GM19372 (cell line): Measurements from ENCODE around the gene ZNF14.
"Not testable (repeated sequence)": the region's sequence is repeated elsewhere in the genome, so short reads cannot be mapped to it uniquely, and the experiment has no call there.

Experiments used
- ATAC-seq: cut with Tn5 transposase; IDR thresholded peaks from one replicate; pipeline ENCODE4 v1.9.1; 2021; ENCODE audit warnings: mild to moderate bottlenecking, low read depth, moderate library complexity; ENCODE audit not compliant: unreplicated experiment

Gene ZNF14

DNA sequence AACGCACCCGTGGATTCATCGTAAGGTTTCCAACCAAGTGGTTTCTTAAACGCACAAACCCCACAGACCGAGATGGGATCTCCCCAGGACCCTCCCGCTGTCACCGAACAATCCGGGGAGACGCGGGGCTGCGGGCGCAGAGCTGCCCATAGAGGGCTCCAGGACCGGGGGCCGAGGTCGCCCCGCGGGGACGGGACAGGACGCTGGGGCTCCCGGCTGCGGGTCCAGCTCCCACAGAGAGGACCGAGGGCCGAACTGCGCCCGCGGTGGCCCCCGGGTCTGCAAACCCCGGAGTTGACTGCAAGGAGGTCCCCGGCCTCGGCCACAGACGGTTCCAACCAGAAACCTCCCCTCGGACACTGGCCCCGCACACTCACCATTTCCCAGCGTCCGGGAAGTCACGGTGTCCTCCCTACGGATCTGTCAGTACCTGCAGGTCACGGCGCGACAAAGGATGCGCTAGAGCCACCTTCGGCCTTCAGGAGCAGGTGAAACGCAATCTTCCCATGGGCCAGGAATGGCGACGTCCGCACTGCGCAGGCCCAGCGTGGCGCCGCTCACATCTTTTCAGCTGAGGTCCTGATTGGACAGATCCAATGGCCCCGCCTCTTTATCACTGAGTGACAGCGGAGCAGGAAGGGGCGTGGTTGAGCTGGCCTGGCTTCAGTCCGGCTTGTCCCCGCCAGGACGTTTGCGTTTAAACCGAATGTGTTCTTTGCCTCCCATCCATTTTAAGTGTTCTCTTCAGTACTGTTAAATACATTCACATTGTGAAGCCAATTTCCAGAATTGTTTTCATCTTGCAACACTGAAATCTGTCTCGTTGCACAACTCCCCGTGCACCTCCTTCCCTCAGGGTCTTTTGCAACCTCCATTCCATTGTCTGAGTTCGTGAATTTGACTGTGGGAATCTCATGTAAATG is at the start of gene ZNF14:
Gene ZNF14 (minus strand): TSS at position 534 of the 923 bp plus-strand sequence. CDS start 154 bp downstream, at position 380.
- ATAC-seq, result peak; percentile 98

DNA sequence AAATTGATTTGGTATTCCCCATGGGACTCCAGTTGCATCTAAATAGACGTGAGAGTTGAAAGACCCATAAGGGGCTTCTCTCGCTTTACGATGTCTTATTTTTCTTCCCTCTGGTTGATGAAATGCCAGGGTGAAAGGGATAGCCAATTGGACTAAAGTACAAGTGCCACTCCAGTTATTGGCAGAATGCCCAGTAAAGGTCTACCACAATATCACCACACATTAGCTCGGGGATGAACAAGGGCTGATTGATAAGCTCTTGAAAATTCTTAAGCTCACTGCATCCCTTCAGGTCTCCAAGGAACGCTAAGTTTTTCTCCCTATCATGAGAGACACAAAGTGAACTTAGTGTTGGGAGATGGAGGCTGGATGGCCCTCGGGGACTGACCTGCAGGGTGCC is 48.9 kb upstream of the ZNF14 start:
- not testable (repeated sequence) for ATAC-seq

DNA sequence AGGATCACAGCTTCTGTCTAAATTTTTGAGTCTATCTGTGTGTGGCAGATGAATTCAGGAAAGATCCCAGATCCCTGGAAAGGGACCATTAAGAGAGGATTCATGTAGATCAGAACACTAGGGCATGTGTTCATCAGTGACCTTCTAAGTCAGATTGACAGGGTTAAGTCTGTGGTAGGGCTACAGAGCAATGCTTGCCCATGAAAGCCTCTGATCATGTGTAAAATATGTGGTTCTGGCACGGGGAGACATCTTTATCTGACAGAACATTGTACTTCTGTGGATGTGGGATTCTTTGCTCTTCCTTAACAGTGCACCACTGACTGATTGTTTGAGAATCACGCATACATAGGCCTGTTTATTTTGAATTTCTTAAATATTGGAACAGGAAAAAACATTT is 45.8 kb upstream of the ZNF14 start:
- no peak for ATAC-seq

DNA sequence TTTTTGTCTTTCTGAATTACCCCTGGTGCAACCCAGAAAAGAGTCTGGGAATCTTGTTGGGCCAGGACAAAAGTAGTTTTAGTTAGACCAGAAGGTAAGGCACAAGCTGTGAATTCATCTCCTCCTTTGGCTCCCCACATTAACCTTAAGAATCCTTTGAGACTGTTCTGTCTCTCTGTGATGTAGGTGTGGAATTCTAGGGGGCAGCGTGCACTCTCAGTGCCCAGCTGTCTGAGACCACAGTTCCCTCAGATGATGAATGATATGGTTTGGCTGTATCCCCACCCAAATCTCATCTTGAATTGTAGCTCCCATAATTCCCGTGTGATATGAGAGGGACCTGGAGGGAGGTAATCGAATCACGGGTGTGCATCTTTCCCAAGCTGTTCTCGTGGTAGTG is 44.8 kb upstream of the ZNF14 start:
- ATAC-seq, result no peak

DNA sequence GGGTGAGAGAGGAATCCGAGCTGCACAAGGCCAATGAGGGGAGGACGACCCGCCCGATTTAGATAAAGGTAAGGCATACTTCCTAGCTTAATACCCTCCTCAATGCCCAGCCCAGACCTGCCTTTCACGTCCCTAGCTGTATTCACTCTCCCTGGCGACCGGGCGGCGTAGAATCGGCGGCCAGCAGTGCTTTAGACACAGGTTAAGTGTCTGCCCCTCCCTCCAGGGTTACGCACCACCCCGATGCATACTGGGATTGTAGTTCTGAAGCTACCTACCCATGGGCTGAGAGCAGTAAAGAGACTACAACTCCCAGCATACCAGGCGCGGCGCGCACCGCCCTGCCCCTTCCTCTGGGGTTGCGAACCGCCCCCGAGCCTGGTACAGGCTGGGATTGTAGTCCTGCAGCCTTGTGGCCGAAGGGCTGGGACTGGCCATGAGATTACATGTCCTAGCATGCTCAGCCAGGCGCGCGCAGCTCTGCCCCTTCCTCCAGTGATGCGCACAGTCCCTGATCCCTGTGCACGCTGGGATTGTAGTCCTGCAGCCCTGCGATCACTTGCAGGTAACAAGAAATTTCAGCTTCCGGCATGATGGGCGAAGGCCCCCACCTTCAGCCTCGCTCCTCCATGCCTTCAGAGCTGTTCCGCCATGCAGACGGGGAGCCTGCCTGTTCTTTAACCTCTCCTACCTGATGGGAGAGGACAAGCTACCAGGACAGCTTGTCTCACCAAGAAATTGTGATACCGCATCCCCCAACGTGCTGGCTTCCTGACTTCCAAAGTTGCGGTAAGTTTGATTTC is 43.5 kb upstream of the ZNF14 start:
- peak; percentile 97 for ATAC-seq

DNA sequence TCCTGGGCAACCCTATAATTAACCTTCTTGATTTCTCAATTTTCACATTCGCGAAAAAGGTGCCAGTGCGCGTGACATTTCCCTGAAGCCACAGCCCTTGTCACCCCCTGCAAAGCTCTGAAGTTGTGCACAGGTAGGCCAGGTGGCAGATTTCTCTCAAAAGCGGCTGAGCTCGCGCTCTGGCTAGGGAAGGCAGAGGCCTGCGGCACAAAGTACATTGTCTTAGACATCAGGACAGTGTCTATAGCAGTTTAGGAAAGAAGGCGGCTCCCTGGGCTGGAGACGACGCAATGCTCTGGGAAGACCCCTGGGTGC is 42.9 kb upstream of the ZNF14 start:
- ATAC-seq, result peak; percentile 1

DNA sequence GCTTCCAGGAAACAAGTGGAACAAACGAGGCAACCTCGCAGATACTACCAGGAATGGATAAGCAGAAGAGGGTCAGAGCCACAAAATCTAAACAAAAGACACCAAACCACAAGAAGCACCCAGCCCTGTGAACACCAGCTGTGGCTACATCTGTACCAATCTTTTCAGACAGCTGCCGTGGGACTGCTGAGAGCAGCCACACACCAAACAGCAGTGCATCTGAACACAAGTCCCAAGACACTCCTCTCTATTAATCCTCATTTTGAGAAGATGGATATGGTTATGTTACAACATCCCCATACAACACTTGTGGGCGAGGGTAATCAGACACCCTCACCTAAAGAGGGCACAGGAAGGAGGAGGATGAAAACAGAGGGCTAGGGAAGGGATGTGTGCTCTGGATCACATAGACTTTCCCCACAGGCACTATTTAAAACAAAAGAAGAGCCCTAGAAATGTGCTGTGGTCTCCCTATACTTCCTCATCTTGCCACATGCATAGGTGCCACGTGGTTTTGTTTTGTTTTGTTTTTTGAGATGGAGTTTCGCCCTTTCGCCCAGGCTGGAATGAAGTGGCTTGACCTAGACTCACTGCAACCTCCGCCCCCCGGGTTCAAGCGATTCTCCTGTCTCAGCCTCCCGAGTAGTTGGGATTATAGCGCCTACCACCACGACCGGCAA is 41.6 kb upstream of the ZNF14 start:
- no peak for ATAC-seq

DNA sequence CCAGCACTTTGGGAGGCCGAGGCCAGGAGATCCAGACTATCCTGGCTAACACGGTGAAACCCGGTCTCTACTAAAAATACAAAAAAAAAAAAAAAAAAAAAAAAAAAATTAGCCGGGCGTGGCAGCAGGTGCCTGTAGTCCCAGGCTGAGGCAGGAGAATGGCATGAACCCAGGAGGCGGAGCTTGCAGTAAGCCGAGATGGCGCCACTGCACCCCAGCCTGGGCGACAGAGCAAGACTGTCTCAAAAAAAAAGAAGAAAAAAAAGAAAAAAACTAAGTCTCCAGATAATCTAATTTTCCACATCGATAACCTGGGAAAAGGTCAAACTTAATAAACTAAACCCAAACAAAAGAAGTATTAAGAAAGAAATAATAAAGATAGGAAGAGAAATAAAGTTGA is 39.1 kb upstream of the ZNF14 start:
- ATAC-seq, result not testable (repeated sequence)

DNA sequence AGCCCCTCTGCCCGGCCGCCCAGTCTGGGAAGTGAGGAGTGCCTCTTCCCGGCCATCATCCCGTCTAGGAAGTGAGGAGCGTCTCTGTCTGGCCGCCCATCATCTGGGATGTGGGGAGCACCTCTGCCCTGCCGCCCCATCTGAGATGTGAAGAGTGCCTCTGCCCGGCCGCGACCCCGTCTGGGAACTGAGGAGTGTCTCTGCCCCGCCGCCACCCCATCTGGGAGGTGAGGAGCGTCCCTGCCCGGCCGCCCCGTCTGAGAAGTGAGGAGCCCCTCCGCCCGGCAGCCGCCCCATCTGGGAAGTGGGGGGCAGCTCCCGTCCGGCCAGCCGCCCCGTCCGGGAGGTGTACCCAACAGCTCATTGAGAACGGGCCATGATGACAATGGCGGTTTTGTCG is 37.1 kb upstream of the ZNF14 start:
- ATAC-seq, result not testable (repeated sequence)

DNA sequence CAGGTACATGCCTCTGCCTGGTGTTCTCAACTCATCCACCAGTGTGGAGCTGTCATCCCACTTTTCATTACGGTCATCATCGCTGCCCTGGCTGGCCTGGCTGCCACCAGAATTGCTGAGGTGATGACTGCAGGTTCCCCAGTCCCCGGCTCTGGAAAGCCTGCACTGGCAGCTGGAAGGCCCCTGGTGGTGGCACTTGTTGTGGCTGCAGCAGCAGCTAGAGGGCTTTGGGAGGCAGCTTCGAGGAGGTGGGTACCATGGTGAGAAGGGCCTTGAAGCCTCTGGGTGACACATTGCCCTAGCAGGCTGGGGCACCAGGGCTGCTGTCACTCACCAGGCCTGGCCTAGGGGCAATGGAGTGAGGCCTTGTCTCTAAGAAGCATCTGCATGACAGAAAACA is 25.3 kb upstream of the ZNF14 start:
- ATAC-seq, result no peak

DNA sequence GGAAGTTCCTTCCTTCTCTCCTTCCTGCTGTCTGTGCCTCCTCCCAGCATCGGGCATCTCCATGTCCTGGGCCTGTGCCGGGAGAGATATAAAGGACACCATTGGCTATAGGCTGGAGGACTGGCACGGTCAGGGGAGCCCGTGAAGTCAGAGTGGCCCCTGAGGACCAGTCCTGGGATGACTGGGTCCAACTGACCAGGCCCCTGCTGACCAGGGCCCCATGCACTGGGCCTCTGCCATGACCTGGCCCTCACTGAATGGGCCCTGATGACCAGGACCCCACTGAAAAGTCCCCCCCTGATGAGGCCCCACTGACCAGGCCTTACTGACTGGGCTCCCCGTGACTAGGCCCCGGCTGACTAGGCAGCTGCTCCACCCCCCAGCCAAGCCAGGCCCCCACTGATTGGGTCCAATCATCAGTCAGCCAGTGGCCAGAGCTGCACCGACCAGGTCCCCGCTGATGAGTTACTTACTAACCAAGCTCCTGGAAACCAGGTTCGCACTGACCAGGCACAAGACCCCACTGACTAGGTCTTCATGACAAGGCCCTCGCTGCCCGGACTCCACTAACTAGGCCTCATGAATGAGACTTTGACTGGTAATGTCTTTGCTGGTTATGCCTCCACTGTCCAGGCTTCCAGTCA is 20.0 kb upstream of the ZNF14 start:
- no peak for ATAC-seq

DNA sequence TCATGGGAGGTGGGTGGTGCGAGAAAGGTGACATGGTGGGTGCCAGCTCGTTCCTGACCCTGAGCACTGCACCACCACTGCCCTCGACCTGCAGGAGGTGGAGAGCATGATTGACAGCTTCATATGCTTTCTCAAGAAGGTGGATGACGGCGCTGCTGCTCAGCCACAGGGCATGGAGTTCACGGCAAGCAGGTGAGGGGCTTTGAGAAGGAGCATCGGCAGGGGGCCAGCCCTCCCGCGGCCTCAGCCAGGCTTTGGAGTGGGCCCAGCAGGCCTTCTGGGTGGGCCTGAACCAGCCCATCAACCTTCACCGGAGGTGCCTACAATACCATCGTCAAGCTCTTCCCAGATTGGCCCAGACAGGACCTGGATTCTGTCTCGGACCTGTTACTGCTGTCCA is 18.9 kb upstream of the ZNF14 start:
- no peak for ATAC-seq

DNA sequence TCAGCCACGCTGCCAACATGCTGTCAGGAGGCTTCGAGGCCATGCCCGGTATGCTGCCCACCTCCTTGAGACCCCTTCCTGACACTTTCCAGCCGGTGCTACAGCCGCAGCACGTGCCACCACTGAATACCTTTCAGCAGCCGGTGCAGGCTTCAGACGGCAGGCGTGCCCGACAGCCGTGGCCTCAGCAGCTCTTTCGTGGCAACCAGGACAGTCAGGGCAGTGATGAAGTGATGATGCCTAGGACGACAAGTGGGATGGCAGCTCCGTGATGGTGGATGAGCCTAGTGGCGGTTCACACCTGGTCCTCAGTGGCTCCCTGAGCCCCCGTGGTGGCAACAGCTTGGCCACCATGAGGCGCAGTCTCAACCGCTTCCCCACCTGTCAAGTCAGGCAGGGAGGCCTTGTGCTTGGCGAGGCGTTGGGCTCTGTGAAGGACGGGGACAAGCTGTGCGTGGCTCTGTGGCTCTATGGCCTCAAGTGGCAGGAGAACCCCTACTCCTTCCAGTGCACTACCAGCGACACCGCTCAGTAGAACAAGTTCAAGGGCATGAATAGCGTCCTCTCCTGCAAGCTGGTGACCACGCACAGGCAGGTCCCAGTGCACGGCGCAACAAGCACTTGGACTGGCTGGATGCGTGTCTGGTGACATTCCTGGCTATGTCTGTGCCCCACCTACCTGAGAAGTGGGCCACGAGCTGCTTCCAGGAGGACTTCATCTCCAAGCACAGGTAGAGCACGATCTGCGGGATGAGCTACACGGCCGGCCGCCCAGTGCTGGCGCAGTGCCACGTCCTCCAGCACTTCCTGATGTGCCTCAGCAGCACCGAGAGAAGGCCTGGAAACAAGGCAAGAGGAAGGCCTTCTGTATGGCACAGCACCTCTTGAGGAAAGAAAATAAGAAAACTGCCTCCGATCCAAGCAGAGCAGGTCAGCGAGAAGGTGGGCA is 18.2 kb upstream of the ZNF14 start:
- no peak for ATAC-seq

DNA sequence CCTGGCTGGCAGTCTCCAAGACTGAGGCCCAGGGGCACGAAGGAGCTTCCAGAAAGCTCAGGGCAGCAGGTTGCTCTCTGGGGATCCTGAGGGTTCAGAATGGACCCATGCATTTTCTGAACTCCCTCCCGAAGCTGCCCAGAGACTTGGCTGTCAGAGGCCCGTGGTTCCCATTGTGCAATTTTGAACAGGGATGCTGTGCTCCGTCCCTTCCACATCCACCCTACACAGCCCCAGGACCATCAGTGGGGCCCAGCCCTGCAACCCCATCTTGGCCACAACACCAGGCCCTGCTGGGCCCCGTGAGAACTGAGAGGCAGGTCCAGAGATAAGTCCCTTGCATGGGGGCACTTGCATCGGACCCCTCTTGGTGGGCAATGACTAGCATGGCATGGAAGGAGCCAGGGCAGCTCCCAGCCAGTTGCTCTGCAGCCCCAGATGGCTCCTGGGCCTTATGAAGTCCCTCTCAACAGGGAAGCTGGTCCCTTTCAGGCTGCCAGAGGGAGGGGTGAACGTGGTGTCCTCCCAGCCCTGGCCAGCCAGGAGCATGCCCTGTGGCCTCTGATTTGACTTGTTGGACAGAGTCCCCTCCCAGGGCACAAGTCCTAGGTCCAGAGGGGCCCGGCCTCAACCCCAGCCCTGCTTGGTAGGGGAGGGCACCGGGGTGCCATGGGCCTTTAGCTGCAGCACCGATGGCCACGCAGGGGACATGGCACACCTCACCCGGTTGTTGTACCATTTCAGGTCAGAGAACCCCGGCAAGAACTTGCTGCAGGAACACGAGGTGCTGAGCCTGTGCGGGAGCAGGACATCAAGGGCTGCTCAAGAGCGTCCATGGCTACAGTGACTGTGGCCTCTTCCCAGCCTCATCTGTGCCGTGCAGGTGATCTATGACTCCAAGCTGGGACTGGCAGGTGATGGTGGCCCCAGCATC is 17.3 kb upstream of the ZNF14 start:
- ATAC-seq, result no peak

DNA sequence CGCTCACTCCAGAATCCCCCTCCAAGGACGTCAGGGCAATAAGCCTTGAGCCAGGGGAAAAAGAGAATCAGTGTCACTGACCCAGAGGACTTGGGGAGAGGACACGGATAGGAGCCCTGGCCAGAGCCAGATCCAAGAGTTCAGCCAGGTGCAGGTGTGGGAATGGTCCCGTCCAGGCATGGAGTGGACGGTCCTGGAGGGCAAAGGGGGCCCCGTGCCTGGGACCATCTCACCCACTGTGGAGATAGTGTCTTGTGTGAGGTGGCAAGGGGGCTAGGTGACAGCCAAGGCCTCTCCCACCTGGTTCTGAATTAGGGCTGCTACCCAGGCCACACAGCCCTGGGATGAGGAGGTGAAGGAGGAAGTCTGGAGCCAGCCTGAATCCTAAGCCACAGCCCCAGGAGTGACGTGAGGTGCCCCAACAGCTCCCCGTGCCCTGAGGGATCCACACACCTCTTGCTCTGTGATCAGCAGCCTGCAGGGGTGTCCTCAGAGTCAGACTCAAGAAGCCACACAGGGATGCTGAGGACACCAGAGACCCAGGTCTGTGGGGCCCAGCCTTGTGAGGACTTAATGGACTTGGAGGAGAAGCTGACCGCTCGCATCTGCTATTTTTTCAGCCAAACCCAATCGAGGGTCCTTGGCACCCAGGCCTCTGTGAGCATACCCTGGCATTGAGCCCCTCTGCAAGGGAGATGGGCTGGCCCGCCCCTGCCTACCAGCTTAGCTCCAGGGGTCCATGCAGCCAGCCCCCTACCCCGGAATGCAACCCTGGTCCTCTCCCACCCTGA is 16.4 kb upstream of the ZNF14 start:
- no peak for ATAC-seq

DNA sequence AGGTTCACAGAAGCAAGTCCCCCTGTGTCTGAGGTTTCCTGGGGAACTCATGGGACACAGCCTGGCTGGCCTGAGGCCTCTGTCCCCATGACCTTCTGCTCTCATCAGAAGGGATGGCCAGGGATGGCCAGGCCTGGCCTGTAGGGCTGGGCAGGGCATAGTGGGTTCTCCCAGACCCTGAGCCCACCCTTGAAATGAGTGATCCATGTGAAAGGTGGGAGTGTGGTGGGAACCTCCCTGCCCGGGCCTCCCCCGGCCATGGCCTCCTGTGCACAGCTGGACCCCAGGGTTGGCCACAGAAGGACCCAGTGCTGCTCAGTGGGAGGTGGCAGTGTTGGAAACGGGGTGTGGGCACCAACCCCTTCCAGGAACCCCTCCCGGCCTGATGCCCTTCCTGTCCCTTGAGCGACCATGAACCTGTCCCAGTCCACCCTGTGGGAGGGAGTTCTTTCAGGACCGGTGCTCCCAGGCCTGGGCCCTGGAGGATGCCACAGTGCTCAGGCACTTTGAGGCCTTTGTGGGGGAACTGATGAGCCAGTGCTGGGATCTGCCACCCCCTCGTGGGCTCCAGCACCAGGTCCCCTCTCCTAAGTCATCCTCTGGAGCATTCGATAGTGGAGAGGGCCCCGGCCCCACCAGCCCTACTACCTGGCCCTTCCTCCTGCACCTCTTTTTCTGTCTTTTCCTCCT is 15.5 kb upstream of the ZNF14 start:
- ATAC-seq, result no peak
